ENCODE results near the gene CENPF.
"Not testable (repeated sequence)": the region's sequence is repeated elsewhere in the genome, so short reads cannot be mapped to it uniquely, and the experiment has no call there.

CENPF gene

DNA sequence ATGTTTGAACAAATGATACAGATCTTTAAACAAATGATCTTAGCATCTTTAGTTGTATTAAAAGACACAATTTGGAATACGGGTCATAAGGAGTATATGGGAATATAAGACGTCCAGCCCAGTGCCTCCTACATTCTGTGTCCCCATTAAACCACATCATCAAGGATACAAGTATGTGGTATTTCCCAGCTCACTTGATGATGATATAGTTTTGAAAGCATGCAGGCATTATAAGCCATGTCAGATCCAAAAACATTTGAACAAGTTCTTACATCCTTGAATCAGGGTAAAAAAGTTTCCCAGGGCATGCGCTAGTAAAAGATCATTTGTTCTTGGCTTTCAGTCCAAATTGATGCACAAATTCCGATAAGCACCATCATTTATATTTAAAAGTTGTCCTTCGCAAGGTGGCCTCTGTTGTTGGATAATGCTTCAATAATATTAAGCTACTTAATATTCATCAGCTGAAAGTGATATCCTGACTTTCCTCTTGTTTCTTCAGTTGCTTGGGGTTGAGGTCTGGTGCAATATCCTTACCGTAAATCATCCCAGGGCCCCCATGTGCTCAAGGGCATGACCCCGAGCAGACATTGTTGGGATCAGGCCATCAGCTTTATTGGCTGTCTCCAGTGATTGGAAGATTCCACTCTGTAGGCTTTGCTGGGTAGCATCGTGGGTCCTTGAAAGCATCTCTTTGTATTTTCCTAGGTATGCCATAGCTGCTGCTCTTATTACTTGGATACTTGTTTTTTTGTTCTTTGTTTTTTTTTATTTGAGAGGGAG is 61.8 kb downstream of the CENPF start:
- DNase-seq, result no peak

DNA sequence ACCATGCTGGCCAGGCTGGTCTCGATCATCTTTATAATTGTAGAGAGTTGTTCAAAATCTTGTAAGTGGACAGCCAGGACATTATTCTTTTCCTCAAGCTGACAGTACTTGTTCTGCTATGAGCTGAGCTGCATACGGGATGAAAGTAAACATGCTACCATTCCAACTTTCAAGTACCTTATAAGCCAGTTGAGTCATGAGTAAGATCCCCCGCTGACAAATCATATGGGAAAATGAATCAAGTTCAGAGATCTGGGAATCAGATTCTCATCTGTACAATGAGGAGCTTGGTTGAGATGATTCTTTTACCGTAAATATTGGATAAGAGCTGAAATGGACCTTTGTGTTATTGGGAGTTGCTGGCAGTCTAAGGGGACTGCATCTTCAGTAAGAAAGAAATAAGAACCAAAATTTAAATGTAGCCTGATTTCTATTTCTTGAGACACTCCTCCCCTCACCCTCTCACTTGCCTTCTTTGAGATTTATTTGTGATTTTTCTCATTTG is 62.7 kb downstream of the CENPF start:
- DNase-seq, result no peak

DNA sequence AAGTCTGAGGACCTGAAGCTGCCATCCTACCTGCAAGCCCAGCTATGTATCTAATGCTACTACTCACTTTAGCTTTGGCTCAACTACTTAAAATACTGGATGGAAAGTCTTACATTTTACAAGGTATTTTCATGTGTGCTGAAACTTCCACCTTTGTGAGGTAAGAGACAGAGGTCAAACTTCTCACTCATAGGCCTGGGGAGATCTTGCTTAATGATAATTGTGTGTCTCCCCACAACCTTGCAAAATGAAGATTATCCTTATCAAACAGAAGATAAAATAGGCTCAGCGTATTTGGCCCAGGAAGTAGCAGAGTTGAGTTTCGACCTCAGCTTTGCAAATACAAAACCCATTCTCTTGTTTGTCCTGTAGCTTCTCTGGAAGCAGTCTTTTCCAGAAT is 63.7 kb downstream of the CENPF start:
- DNase-seq, result no peak

DNA sequence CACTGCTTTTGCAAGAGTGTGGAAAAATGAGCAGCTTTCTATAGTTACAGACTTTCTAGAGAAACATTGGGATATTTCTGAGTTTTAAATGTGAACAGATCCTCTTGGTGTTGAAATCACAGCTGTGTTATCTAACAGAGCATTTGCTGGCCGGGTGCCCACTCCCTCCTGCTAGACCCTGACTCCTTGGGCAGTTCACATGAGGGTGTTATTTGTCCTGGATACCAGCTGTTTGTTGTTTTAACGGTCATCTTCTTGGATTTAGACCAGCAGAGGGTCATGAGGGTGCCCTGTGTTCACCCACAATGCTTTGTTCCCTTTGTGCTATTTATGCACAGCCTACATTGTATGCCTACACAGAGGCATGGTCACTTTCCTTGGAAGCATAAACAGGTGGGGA is 67.1 kb downstream of the CENPF start:
- DNase-seq, result no peak

DNA sequence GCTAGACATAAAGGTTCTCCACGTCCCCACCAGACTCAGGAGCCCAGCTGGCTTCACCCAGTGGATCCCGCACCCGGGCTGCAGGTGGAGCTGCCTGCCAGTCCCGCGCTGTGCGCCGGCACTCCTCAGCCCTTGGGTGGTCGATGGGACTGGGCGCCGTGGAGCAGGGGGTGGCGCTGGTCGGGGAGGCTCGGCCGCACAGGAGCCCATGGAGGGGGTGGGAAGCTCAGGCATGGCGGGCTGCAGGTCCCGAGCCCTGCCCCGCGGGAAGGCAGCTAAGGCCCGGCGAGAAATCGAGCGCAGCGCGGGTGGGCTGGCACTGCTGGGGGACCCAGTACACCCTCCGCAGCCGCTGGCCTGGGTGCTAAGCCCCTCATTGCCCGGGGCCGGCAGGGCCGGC is 70.0 kb downstream of the CENPF start:
- not testable (repeated sequence) for DNase-seq

DNA sequence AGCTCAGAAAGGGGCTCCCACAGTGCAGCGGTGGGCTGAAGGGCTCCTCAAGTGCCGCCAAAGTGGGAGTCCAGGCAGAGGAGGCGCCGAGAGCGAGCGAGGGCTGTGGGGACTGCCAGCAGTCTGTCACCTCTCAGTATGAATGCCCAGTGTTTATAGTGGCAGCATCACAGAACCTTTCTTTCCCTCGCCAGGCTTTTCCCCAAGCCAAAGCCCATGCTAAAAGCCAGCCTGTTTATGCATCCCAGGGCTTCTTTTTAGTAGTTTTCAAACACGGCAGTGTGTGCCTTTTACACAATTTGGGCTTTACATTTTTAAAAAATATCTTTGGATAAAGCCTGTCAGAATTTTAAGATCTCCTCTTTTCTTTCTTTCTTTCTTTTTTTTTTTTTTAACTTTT is 70.6 kb downstream of the CENPF start:
- DNase-seq, result no peak

DNA sequence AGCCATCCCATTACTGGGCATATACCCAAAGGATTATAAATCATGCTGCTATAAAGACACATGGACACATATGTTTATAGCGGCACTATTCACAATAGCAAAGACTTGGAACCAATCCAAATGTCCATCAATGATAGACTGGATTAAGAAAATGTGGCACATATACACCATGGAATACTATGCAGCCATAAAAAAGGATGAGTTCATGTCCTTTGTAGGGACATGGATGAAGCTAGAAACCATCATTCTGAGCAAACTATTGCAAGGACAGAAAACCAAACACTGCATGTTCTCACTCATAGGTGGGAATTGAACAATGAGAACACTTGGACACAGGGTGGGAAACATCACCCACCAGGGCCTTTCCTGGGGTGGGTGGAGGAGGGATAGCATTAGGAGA is 72.5 kb downstream of the CENPF start:
- DNase-seq, result not testable (repeated sequence)

DNA sequence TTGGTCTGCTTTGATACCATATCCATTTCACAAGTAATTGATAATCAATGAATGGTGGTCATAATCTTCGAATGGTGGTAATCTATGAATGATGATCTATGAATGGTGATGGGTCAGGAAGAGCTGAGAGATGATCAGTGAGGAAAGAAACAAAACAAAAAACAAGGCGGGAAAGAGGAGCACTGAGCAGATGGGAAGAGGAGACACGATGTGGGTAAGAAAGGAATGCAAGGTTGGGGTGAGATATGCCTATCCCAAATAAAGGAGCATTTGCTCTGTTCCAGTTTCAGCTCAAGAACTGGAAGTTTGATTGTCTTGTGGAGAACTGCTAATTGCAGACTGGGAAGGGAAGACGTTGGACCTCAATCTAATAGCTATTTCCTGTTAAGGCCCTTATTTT is 73.8 kb downstream of the CENPF start:
- no peak for DNase-seq

DNA sequence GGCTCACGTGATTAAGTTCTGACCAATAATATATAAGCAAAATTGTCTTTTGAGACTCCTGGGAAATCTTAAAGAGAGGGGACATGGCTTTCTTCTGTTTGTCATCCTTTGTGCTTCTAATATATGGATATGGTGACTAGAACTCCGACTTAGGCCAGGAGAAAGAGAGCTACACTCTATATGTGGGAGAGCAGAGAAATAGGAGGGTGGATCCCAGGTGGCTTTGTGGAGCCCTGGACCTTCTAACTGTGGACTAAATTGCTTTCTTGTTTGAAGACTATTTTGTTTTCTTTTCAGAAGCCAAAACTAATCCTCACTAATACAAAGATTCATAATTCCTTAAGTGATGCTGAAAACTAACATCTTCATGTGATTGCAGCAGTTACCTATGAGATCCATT is 75.0 kb downstream of the CENPF start:
- DNase-seq, result no peak

DNA sequence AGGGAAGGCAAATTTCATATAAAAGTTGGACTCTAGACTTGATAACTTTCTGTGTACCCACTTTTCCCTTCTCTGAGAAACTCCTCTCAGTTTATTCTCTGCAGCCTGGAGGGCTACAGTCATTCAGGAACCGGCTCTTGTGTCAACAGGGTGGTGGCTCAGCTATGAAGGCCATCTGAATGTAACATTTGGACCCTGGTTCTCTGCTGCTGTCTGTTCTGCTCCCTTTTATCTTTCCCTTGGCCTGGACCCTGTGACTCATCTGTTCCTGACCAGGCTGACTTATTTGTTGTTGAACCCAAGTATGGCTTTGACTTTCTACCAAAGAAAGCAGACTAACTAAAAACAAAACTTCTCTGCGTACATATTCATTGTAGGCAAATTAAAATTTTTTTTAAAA is 75.4 kb downstream of the CENPF start:
- DNase-seq, result no peak

DNA sequence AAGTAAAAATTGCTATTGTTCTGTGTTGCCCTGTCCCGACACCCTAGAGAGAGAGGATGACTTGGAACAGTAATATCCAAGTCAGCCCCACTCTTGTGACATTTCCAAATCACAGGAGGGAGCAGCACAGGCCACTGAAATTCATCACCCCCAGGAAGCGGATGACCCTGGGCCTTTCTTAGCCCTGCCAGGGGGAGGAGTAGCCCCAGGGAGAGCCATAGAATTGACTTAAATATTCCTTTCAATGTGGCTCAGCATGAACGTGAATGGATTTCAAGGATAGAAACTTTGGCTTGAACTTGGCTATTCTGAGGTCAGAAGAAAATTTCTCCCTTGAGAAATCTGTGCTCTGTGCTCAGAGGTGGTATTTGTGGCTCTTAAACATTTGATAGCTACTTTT is 80.6 kb downstream of the CENPF start:
- DNase-seq, result no peak

DNA sequence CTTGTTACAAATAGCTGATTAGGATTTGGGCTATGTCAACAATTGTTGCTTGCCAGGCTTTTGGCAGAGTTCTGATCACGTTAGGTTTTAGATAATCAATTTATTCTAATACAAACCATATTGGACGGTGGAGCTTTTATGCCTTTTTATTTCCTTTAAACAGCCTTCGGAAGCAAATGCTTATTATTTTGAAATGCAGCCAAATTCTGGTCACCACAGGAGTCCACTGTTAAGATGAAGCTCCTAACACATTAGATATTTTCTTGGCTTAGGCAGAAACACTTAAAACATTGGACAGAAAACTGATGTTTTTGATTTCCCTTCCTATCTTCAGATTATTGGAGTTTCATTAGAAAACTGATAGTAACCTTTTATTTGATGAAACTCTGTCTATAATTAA is 82.9 kb downstream of the CENPF start:
- no peak for DNase-seq

DNA sequence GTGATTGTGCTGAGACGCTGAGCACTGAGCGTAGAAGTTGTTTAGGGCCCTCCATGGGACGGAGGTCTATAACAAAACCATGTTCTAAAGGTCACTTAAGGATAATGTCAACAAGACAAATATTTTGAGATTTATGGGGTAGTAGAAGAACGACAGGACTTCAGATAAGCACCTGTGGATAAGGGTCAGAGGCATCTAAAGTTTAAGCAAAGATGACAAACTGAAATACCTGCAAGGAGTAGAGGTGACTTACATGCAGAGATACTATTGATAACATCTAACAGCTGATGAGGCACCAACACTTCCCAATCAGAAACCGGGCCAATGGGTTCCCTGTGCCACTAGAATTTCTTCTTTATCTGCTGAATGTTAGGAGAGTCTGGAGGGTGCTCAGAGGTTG is 83.5 kb downstream of the CENPF start:
- no peak for DNase-seq

DNA sequence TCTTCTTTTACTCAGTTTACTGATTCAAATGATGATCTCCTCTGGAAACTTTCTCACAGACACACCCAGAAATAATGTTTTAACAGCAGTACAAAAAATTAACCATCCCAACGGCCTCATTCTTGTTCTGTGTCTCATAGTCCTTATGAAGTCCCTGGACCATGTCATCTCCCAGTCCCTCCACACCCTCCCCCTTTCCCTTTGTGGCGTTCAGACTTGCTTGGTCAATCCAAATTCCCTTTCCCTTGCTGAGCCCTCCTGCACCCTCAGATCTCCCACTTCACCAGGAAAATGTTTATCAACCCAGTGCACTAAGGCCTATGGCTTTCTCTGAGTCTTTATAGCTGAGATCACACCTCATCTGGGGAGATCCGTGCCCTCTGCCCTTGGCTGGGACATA is 85.9 kb downstream of the CENPF start:
- no peak for DNase-seq

DNA sequence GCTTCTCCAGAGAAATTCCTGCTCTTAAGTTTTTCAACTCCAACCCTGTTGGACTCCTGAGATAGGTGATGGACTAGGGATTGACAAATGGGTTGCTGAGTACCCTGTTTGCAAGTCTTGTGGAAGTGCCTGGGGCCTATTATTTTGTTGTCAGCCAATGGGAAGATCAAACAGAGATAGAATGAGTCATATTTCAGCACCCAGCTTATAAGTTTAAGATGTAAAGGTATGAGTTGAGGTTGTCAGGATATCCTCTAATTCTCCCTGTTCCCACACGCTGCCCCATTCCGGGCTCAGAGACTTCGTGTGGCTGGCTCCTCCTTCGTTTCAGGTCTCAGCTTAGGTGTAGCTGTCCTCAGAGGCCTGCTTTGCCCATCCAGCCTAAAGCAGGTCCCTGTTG is 91.8 kb downstream of the CENPF start:
- no peak for DNase-seq

DNA sequence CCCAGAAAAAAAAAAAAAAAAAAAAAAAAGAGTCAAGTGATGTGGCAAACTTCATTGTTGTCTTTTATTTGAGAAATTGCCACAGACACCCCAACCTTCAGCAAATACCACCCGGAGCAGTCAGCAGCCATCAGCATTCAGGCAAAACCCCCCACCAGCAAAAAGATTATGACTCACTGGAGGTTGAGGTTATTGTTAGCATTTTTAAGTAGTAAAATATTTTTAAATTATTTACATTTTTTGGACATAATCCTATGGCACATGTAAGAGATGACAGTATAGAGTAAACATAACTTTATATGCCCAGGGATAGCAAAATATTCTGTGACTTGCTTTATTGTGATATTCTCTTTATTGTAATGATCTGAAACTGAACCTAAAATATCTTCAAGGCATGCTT is 95.6 kb downstream of the CENPF start:
- DNase-seq, result no peak

DNA sequence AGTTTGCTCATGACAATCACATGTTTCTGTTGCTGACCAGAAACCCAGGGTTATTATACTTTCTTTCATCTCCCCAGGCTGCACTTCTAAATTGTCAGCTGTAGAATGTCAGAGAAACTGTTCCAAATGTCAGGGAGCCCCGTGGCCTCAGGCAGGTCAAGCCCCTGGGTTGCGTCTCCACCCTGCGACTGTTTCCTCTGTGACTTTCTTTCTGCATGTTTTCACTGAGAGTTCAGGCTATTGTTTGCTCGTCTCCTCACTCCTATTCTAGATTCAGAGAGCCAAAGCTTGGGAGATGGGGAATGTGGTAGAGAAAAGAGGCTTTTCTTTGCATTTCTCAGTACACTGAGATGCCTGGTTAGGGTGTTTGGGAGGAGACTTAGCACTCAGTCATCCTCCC is 97.4 kb downstream of the CENPF start:
- no peak for DNase-seq

DNA sequence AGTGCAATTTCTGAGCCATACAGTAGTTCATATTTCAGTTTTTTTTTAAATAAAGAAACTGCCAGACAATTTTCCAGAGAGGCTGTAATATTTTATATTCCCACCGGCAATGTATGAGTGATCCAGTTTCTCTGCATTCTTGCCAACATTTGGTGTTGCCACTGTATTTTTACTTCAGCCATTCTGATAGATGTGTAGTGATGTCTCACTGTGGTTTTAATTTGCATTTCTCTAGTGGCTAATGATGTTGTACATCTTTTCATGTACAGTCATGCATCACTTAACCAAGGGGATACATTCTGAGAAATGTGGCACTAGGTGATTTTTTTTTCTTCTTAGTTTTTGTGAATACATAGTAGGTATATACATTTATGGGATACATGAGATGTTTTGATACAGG is 99.6 kb downstream of the CENPF start:
- DNase-seq, result no peak

DNA sequence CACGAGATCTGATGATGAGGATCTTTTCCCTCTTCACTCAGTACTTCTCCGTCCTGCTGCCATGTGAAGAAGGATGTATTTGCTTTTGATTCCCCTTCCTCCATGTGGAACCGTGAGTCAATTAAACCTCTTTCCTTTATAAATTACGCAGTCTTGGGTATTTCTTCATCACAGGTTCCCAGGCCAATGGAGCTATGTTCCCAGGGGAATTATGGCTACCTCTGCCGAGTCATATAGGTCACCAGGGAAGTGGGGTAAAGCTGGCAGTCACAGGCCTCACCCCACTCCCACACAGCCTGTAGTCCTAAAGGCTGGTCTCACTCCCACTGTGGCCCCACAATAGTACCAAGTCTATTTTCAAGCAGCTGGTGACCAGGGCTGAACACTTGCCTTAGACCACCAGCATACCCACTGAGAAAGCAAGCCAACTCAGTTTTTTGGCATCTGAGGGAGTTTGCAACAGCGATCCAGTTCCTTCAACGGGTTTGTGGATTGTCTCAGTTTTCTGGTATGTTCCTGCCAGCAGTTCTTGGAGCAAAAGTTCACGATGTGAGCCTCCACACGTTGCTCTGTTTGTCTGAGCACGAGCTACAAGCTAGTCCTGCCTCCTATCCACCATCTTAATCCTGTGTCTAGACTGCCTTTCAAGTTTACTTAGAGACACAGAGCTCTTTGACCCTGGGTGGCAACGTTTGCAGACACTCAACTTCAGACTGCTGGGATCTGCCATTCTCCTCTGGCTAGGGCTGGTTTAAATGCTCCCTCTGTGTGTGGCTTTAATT is 104.5 kb downstream of the CENPF start:
- DNase-seq, result no peak

DNA sequence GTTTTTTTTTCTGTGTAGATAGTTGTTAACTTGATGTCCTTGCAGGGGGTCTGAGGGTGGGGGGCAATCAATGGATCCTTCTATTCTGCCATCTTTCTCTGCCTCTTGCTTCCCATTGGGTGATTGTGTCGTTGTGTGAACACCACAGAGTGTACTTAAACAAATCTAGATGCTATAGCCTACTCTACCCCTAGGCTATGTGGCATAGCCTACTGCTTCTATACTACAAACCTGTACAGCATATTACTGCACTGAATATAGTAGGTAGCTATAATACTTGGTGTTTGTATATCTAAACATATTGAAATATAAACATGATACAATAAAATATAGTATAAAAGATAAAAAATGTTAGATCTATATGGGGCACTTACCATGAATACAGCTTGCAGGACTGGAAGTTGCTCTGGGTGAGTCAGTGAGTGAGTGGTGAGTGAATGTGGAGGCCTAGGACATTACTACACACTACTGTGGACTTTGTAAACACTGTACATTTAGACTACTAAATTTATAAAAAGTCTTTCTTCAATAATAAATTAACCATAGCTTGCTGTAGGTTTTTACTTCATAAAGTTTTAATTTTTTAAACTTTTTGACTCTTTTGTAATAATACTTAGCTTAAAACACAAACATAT is 105.4 kb downstream of the CENPF start:
- no peak for DNase-seq

DNA sequence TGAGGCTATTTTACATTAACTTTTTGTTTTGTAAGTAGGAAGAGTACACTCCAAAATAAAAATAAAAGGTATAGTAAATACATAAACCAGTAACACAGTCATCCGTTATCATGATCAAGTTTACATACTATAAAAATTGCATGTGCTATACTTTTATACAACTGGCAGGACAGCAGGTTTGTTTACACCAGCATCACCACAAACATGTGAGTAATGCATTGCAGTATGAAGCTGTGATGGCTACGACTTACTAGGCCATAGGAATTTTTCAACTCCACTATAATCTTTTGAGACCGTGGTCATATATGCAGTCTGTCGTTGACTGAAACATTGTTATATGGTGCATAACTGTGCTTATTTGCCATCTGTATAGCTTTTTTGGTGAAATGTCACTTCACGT is 106.2 kb downstream of the CENPF start:
- no peak for DNase-seq

DNA sequence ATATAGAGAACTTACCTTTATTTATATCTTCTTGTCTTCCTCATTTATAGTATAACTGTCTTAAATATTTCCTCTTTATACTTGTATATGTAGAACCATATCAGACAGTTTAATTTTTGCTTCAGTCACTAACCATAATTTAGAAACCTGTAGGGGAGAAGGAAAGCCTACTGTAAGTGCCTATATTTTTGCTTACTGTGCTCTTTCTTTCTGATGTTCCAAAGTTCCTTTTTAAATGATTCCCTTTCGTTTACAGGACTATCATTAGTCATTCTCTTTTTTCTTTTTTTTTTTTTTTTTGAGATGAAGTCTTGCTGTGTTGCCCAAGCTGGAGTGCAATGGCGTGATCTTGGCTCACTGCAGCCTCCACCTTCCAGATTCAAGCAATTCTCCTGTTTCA is 109.7 kb downstream of the CENPF start:
- no peak for DNase-seq

All from activated naive CD4-positive, alpha-beta T cell (primary cell).